GM12878 (cell line): ENCODE measurements around the gene ZNF808. TPM values are rescaled to one million over a fixed set of nuclear protein-coding genes. Genes with fewer than 3 reads are reported as not detected.

Source experiments
- CBX5 ChIP-seq: sonication (generic); IDR thresholded peaks from 2 replicates; pipeline ENCODE4 v1.6.1; 2016; ENCODE audit warnings: low read depth, moderate library complexity, mild to moderate bottlenecking, inconsistent platforms
- CEBPB ChIP-seq, 2 experiments: fragments of 150-350 bp in 1 of 2; IDR thresholded peaks; 2 replicates each; pipeline ENCODE4 v1.6.1; 2012 to 2014; ENCODE audit warnings: low read depth in 2 of 2, low read length in 2 of 2, borderline replicate concordance in 1 of 2, inconsistent platforms in 1 of 2
- CHD1 ChIP-seq: IDR thresholded peaks from 2 replicates; pipeline ENCODE4 v1.6.1; 2012; ENCODE audit warnings: low read depth, low read length, improper control_type of control experiment
- DPF2 ChIP-seq: fragments of 450-650 bp; IDR thresholded peaks from 2 replicates; pipeline ENCODE4 v1.6.1; 2017; ENCODE audit warnings: mild to moderate bottlenecking
- EGR1 ChIP-seq, 2 experiments: IDR thresholded peaks; 1 replicate in 1 of 2; 2 replicates in 1 of 2; pipeline ENCODE4 v1.6.1; 2011 to 2012; ENCODE audit warnings: low read depth in 2 of 2, low read length in 2 of 2, borderline replicate concordance in 1 of 2, mild to moderate bottlenecking in 1 of 2, moderate library complexity in 1 of 2
- ETV6 ChIP-seq, 2 experiments: fragments of 450-650 bp in 1 of 2; IDR thresholded peaks in 1 of 2; conservative IDR thresholded peaks in 1 of 2; 2 replicates each; pipeline ENCODE4 v1.6.1; 2014; ENCODE audit warnings: antibody characterized with exemption in 1 of 2, borderline replicate concordance in 1 of 2, low read depth in 1 of 2, mild to moderate bottlenecking in 1 of 2, moderate library complexity in 1 of 2
- FOXK2 ChIP-seq: fragments of 450-650 bp; IDR thresholded peaks from 2 replicates; pipeline ENCODE4 v1.6.1; 2017; ENCODE audit warnings: mild to moderate bottlenecking, moderate library complexity
- GABPA ChIP-seq: IDR thresholded peaks from 2 replicates; pipeline ENCODE4 v1.6.1; 2014; ENCODE audit warnings: antibody characterized with exemption, low read depth, mild to moderate bottlenecking, inconsistent platforms
- HDAC6 ChIP-seq: fragments of 200-600 bp; sonication (generic); IDR thresholded peaks from one replicate; pipeline ENCODE4 v1.8.0; 2017; ENCODE audit warnings: antibody characterized with exemption; ENCODE audit not compliant: unreplicated experiment
- KLF5 ChIP-seq: fragments of 450-650 bp; IDR thresholded peaks from 2 replicates; pipeline ENCODE4 v1.6.1; 2014; ENCODE audit warnings: mild to moderate bottlenecking; ENCODE audit not compliant: partially characterized antibody
- MEF2B ChIP-seq: fragments of 450-650 bp; IDR thresholded peaks from 2 replicates; pipeline ENCODE4 v1.6.1; 2018; ENCODE audit warnings: mild to moderate bottlenecking, moderate library complexity; ENCODE audit not compliant: partially characterized antibody, poor library complexity, severe bottlenecking
- MYC ChIP-seq: IDR thresholded peaks from 2 replicates; pipeline ENCODE4 v1.6.1; 2011; ENCODE audit warnings: mild to moderate bottlenecking, low read length, moderate library complexity, inconsistent platforms; ENCODE audit not compliant: insufficient read depth, insufficient replicate concordance, insufficient read length, severe bottlenecking
- NFYB ChIP-seq: IDR thresholded peaks from 2 replicates; pipeline ENCODE4 v1.6.1; 2011; ENCODE audit warnings: low read depth, mild to moderate bottlenecking, low read length, improper control_type of control experiment, moderate library complexity; ENCODE audit not compliant: insufficient read depth
- NR2F1 ChIP-seq: fragments of 450-650 bp; conservative IDR thresholded peaks from 2 replicates; pipeline ENCODE4 v1.6.1; 2017; ENCODE audit warnings: mild to moderate bottlenecking
- RAD21 ChIP-seq: IDR thresholded peaks from 2 replicates; pipeline ENCODE4 v1.6.1; 2011; ENCODE audit warnings: mild to moderate bottlenecking, low read depth, low read length, moderate library complexity; ENCODE audit not compliant: insufficient read depth
- RELA ChIP-seq: fragments of 450-650 bp; IDR thresholded peaks from 2 replicates; pipeline ENCODE4 v1.8.0; 2014; ENCODE audit warnings: borderline replicate concordance; ENCODE audit not compliant: partially characterized antibody
- SIX5 ChIP-seq: IDR thresholded peaks from 2 replicates; pipeline ENCODE4 v1.6.1; 2011; ENCODE audit warnings: mild to moderate bottlenecking, low read depth, low read length, moderate library complexity; ENCODE audit not compliant: severe bottlenecking
- SMARCA5 ChIP-seq: fragments of 450-650 bp; IDR thresholded peaks from 2 replicates; pipeline ENCODE4 v1.6.1; 2017; ENCODE audit warnings: mild to moderate bottlenecking
- TCF7 ChIP-seq: IDR thresholded peaks from 2 replicates; pipeline ENCODE4 v1.6.1; 2014; ENCODE audit warnings: antibody characterized with exemption, borderline replicate concordance
- WRNIP1 ChIP-seq: IDR thresholded peaks from 2 replicates; pipeline ENCODE4 v1.6.1; 2011; ENCODE audit warnings: low read depth, low read length, improper control_type of control experiment, borderline replicate concordance
- ZZZ3 ChIP-seq: IDR thresholded peaks from 2 replicates; pipeline ENCODE4 v1.6.1; 2011; ENCODE audit warnings: low read depth; ENCODE audit not compliant: control insufficient read depth, insufficient read length
- polyA plus RNA-seq, 11 experiments: library from polyadenylated mRNA; depleted of rRNA in 4 of 11; unstranded in 6 of 11; stranded (reverse) in 5 of 11; fragments of >200 nt; fragmentation: Nextera tagmentation in 4 of 11; fragmentation: Illumina TruSeq in 1 of 11; extraction: Ambion mirVana in 4 of 11; extraction: Trizol in 1 of 11; gene quantifications; 1 replicate in 1 of 11; 2 replicates in 10 of 11; pipeline versions ENCODE4 v1.2.1 to v1.2.3, GENCODE V29; 2011 to 2016; ENCODE audit warnings: inconsistent platforms in 2 of 11, missing spikeins in 2 of 11, low read depth in 1 of 11
- total RNA-seq, 4 experiments: library from RNA; depleted of rRNA in 3 of 4; stranded (reverse); fragments of >200 nt in 3 of 4; fragmentation: Illumina TruSeq in 1 of 4; extraction: Trizol in 1 of 4; gene quantifications; 2 replicates each; pipeline versions ENCODE4 v1.2.1 to v1.2.3, GENCODE V29; 2013 to 2021
- TF ChIP-seq, protein P1 (sequence below): fragments of 450-650 bp; IDR thresholded peaks from 2 replicates; pipeline ENCODE4 v1.6.1; 2017; ENCODE audit warnings: mild to moderate bottlenecking, low read depth, inconsistent platforms; ENCODE audit not compliant: poor library complexity, severe bottlenecking
- TF ChIP-seq, protein P2 (sequence below): fragments of 450-650 bp; formaldehyde crosslinking; IDR thresholded peaks from 2 replicates; pipeline ENCODE4 v1.5.0; 2022; ENCODE audit warnings: mild to moderate bottlenecking, missing genetic modification characterization
- TF ChIP-seq, protein P3 (sequence below): IDR thresholded peaks from 2 replicates; pipeline ENCODE4 v1.6.1; 2012; ENCODE audit warnings: low read depth, low read length, improper control_type of control experiment

Gene ZNF808
- total and polyA plus RNA-seq, 10 of the 15 experiments (the other 5 are each of a cell fraction or from before 2014, with no cell fraction given), result 2.1 to 20.2 (median 7.2) TPM

DNA sequence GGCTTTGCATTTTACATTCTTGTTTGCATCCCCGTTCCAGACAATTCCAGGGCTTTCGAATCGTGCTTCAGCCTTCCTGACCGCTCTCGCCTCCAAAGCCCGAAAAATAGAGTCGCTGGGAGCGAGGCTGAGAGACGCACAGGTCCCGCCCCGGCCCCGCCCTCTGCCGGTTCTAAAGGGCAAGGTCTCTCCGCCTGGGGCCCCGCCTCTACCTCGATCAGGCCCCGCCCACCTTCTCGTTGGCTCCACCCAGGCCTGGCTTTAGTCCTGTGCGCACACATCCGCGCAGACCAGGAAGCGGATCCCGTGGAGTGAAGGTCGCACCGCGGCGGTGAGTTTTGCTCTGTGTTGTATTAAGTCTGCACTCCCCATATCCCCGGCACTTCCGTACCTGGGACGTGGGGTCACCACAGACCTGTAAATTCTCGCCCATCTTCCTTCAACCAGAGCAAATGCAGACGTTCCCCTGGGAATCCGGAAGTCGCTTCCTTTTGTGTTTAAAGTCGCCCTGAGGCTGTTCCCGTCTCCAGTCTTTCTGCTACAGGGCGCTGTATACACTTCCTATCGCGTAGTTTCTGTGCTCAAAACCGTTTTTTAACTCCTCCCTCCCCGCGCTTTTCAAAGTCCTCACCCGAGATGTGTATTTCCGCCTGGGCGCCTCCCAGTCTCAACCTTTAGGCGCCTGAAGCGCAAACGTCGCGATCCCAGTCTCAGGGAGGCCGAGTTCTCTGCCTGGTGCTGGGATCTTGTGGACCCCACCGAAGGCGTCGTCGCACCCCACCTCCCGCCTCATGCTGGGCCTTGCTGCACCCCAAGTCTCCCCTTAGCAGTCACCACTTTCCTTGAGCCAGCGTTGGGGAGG lies 42.8 kb downstream of the ZNF808 start, which contains the start of gene ZNF701 (continued):
- TF ChIP-seq MYC (no peak), TCF7 (no peak), CHD1 (no peak), RAD21 (no peak), FOXK2 (no peak; the same call in 1 of the 2 replicates), WRNIP1 (no peak), EGR1 (IDR thresholded peaks at IDR 0.05; ENCODE audit: borderline replicate concordance in 1 of 2, low read depth in 2 of 2, low read length in 2 of 2) (no peak), NFYB (no peak), GABPA (no peak), KLF5 (peak; percentile 58), RELA (no peak), SMARCA5 (peak; percentile 52; the same call in 1 of the 2 replicates), ETV6 (conservative IDR thresholded peaks at IDR 0.05 in 1 of 2, IDR thresholded peaks at IDR 0.05 in 1 of 2; ENCODE audit: borderline replicate concordance in 1 of 2, low read depth in 1 of 2) (no peak), ZZZ3 (no peak), DPF2 (no peak; the same call in 1 of the 2 replicates), SIX5 (no peak), CBX5 (no peak), HDAC6 (no peak), MEF2B (peak; percentile 67), CEBPB (IDR thresholded peaks at IDR 0.05; ENCODE audit: borderline replicate concordance in 1 of 2, low read depth in 2 of 2, low read length in 2 of 2) (no peak), NR2F1 (no peak)
- TF ChIP-seq, protein P1, sequence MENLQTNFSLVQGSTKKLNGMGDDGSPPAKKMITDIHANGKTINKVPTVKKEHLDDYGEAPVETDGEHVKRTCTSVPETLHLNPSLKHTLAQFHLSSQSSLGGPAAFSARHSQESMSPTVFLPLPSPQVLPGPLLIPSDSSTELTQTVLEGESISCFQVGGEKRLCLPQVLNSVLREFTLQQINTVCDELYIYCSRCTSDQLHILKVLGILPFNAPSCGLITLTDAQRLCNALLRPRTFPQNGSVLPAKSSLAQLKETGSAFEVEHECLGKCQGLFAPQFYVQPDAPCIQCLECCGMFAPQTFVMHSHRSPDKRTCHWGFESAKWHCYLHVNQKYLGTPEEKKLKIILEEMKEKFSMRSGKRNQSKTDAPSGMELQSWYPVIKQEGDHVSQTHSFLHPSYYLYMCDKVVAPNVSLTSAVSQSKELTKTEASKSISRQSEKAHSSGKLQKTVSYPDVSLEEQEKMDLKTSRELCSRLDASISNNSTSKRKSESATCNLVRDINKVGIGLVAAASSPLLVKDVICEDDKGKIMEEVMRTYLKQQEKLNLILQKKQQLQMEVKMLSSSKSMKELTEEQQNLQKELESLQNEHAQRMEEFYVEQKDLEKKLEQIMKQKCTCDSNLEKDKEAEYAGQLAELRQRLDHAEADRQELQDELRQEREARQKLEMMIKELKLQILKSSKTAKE, result no peak
- TF ChIP-seq, protein P2, sequence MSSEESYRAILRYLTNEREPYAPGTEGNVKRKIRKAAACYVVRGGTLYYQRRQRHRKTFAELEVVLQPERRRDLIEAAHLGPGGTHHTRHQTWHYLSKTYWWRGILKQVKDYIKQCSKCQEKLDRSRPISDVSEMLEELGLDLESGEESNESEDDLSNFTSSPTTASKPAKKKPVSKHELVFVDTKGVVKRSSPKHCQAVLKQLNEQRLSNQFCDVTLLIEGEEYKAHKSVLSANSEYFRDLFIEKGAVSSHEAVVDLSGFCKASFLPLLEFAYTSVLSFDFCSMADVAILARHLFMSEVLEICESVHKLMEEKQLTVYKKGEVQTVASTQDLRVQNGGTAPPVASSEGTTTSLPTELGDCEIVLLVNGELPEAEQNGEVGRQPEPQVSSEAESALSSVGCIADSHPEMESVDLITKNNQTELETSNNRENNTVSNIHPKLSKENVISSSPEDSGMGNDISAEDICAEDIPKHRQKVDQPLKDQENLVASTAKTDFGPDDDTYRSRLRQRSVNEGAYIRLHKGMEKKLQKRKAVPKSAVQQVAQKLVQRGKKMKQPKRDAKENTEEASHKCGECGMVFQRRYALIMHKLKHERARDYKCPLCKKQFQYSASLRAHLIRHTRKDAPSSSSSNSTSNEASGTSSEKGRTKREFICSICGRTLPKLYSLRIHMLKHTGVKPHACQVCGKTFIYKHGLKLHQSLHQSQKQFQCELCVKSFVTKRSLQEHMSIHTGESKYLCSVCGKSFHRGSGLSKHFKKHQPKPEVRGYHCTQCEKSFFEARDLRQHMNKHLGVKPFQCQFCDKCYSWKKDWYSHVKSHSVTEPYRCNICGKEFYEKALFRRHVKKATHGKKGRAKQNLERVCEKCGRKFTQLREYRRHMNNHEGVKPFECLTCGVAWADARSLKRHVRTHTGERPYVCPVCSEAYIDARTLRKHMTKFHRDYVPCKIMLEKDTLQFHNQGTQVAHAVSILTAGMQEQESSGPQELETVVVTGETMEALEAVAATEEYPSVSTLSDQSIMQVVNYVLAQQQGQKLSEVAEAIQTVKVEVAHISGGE (CRISPR knock-in tag), result no peak
- TF ChIP-seq, protein P3, sequence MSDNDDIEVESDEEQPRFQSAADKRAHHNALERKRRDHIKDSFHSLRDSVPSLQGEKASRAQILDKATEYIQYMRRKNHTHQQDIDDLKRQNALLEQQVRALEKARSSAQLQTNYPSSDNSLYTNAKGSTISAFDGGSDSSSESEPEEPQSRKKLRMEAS, result peak; percentile 21; the same call in 1 of the 2 replicates
